Measurements from ENCODE around the gene LILRB5.

Gene LILRB5

GRCh38 chr19:54262470-54262869, 5.4 kb upstream of the LILRB5 start:
- H3K18ac ChIP-seq (ENCODE audit: low read length): no peak overlapping the region
- no peak overlapping the region for H2AK5ac ChIP-seq (ENCODE audit: low read length)
- H3K4me3 ChIP-seq (ENCODE audit: low read length): no peak overlapping the region
- no peak overlapping the region for H2BK15ac ChIP-seq (replicated peaks; ENCODE audit: low read depth)
- no peak overlapping the region for H3K4me2 ChIP-seq (ENCODE audit: low read length)
- no peak overlapping the region for H3K9ac ChIP-seq (ENCODE audit: low read length)
- no peak overlapping the region for H3K27ac ChIP-seq (ENCODE audit: low read depth, low read length)
- H4K5ac ChIP-seq (ENCODE audit: low read length): no peak overlapping the region
- no peak overlapping the region for H3K56ac ChIP-seq (ENCODE audit: low read length)
- H3K27me3 ChIP-seq (ENCODE audit: insufficient read depth, low read length, poor library complexity): no peaks in the 10 kb centered on the region
- H3K23ac ChIP-seq (ENCODE audit: low read length): no peak overlapping the region
- no peak overlapping the region for H2BK5ac ChIP-seq (ENCODE audit: low read length)
- no CpG with 5 or more reads among the region's 2 CpGs for WGBS (ENCODE audit: extremely low coverage, insufficient coverage, low lambda C conversion rate)
- no peak overlapping the region for H4K8ac ChIP-seq (ENCODE audit: low read depth, low read length)
- H3K4ac ChIP-seq (ENCODE audit: low read depth, low read length): no peak overlapping the region
- H3K79me2 ChIP-seq (ENCODE audit: control insufficient read depth, insufficient read depth, low read length): no peaks in the 10 kb centered on the region
- no peak for DNase-seq
- H2BK120ac ChIP-seq (ENCODE audit: low read depth, low read length): no peak overlapping the region
- H3K36me3 ChIP-seq (ENCODE audit: control insufficient read depth, insufficient read depth, low read length): no peaks in the 10 kb centered on the region
- no peaks in the 10 kb centered on the region for H3K4me1 ChIP-seq (ENCODE audit: control insufficient read depth, low read depth, low read length)
- no peaks in the 10 kb centered on the region for H3K79me1 ChIP-seq (ENCODE audit: low read length)

DNA sequence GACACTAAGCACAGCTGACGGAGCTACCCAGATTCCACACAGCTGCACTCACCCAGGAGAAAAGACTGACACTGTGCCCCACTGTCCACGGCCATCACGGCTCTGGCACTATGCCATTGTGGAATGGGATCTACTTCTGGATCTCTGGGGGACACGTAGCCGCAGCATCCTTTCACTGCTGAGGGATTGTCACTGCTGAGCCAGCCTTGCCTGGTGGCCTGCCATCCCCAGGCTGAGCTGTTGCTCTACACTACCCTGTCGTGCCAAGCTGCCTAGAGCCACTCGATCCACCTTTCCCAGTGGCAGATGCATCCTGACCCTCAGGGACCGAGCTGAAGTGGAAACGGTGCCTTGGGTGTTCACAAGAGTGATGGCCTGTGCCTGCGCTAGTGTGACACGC, 5.0 kb upstream of the LILRB5 start:
- H4K5ac ChIP-seq (ENCODE audit: low read length): no peak overlapping the region
- DNase-seq: no peak
- no peak overlapping the region for H3K56ac ChIP-seq (ENCODE audit: low read length)
- H3K4me1 ChIP-seq (ENCODE audit: control insufficient read depth, low read depth, low read length): no peaks in the 10 kb centered on the region
- no peak overlapping the region for H2BK15ac ChIP-seq (replicated peaks; ENCODE audit: low read depth)
- no peak overlapping the region for H3K4me3 ChIP-seq (ENCODE audit: low read length)
- H3K27me3 ChIP-seq (ENCODE audit: insufficient read depth, low read length, poor library complexity): no peaks in the 10 kb centered on the region
- H2BK5ac ChIP-seq (ENCODE audit: low read length): no peak overlapping the region
- no peak overlapping the region for H3K23ac ChIP-seq (ENCODE audit: low read length)
- H3K9ac ChIP-seq (ENCODE audit: low read length): no peak overlapping the region
- H3K79me1 ChIP-seq (ENCODE audit: low read length): no peaks in the 10 kb centered on the region
- H2AK5ac ChIP-seq (ENCODE audit: low read length): no peak overlapping the region
- no peak overlapping the region for H4K8ac ChIP-seq (ENCODE audit: low read depth, low read length)
- no peak overlapping the region for H3K27ac ChIP-seq (ENCODE audit: low read depth, low read length)
- no peak overlapping the region for H3K4me2 ChIP-seq (ENCODE audit: low read length)
- no peaks in the 10 kb centered on the region for H3K36me3 ChIP-seq (ENCODE audit: control insufficient read depth, insufficient read depth, low read length)
- no peaks in the 10 kb centered on the region for H3K79me2 ChIP-seq (ENCODE audit: control insufficient read depth, insufficient read depth, low read length)
- no peak overlapping the region for H3K18ac ChIP-seq (ENCODE audit: low read length)
- H2BK120ac ChIP-seq (ENCODE audit: low read depth, low read length): no peak overlapping the region
- WGBS (ENCODE audit: extremely low coverage, insufficient coverage, low lambda C conversion rate): no CpG with 5 or more reads among the region's 11 CpGs
- H3K4ac ChIP-seq (ENCODE audit: low read depth, low read length): no peak overlapping the region

- Histone ChIP-seq H3K4me1 (ENCODE audit: control insufficient read depth, low read depth, low read length) (no peaks in the 10 kb centered on the region), H3K27me3 (ENCODE audit: insufficient read depth, low read length, poor library complexity) (no peaks in the 10 kb centered on the region), H3K4ac (ENCODE audit: low read depth, low read length) (no peak overlapping the region), H3K18ac (ENCODE audit: low read length) (no peak overlapping the region), H3K79me1 (ENCODE audit: low read length) (no peaks in the 10 kb centered on the region), H3K36me3 (ENCODE audit: control insufficient read depth, insufficient read depth, low read length) (no peaks in the 10 kb centered on the region), H3K23ac (ENCODE audit: low read length) (no peak overlapping the region), H2AK5ac (ENCODE audit: low read length) (no peak overlapping the region), H3K27ac (ENCODE audit: low read depth, low read length) (no peak overlapping the region), H3K4me2 (ENCODE audit: low read length) (no peak overlapping the region), H2BK5ac (ENCODE audit: low read length) (no peak overlapping the region), H4K8ac (ENCODE audit: low read depth, low read length) (no peak overlapping the region), H2BK120ac (ENCODE audit: low read depth, low read length) (no peak overlapping the region), H3K4me3 (ENCODE audit: low read length) (no peak overlapping the region), H3K9ac (ENCODE audit: low read length) (no peak overlapping the region), H4K5ac (ENCODE audit: low read length) (no peak overlapping the region), H3K79me2 (ENCODE audit: control insufficient read depth, insufficient read depth, low read length) (no peaks in the 10 kb centered on the region), H3K56ac (ENCODE audit: low read length) (no peak overlapping the region), H2BK15ac (replicated peaks; ENCODE audit: low read depth) (no peak overlapping the region)
- no CpG with 5 or more reads among the region's 19 CpGs for WGBS (ENCODE audit: extremely low coverage, insufficient coverage, low lambda C conversion rate)
- no peak for DNase-seq
Measured at GRCh38 chr19:54256250-54257115, 590 bp downstream of the LILRB5 start.

DNA sequence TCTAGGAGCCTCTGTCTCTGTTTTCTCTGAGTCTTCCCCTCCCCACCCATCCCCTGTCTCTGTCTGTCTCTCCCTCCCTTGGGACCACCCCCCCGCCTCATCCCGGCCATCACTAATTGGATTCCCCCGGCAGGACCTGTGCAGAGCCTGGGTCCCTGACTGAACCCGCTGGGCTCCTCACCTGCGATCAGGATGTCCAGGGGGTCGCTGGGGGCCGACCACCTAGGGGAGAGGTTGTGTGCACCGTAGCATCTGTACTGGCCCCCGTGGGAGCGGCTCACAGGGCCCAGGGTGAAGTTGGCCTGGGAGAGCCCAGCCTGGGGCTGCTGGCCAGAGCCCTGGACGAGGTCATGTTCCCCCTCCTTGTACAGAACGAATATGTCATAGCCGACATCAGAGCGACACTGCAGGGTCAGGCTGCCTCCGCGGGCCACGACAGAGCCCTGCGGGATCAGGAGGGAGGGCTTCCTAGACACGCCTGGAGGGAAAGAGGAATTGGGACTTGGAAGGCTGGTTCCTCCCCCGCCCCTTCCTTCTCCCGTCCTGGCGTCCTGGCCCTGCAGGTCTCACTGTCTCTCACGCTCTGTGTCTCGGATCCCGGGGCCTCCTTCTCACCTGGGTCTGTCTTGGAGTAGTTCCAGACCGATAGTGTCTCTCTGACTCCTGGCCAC, 1.8 kb downstream of the LILRB5 start:
- Histone ChIP-seq H3K79me1 (ENCODE audit: low read length) (no peaks in the 10 kb centered on the region), H3K56ac (ENCODE audit: low read length) (no peak overlapping the region), H4K5ac (ENCODE audit: low read length) (no peak overlapping the region), H3K9ac (ENCODE audit: low read length) (no peak overlapping the region), H3K27me3 (ENCODE audit: insufficient read depth, low read length, poor library complexity) (no peaks in the 10 kb centered on the region), H3K4me2 (ENCODE audit: low read length) (no peak overlapping the region), H2AK5ac (ENCODE audit: low read length) (no peak overlapping the region), H2BK5ac (ENCODE audit: low read length) (no peak overlapping the region), H3K23ac (ENCODE audit: low read length) (no peak overlapping the region), H3K4ac (ENCODE audit: low read depth, low read length) (no peak overlapping the region), H3K36me3 (ENCODE audit: control insufficient read depth, insufficient read depth, low read length) (no peaks in the 10 kb centered on the region), H2BK120ac (ENCODE audit: low read depth, low read length) (no peak overlapping the region), H4K8ac (ENCODE audit: low read depth, low read length) (no peak overlapping the region), H3K4me1 (ENCODE audit: control insufficient read depth, low read depth, low read length) (no peaks in the 10 kb centered on the region), H2BK15ac (replicated peaks; ENCODE audit: low read depth) (no peak overlapping the region), H3K18ac (ENCODE audit: low read length) (no peak overlapping the region), H3K27ac (ENCODE audit: low read depth, low read length) (no peak overlapping the region), H3K79me2 (ENCODE audit: control insufficient read depth, insufficient read depth, low read length) (no peaks in the 10 kb centered on the region), H3K4me3 (ENCODE audit: low read length) (no peak overlapping the region)
- peak; percentile 17 for DNase-seq
- WGBS (ENCODE audit: extremely low coverage, insufficient coverage, low lambda C conversion rate): no CpG with 5 or more reads among the region's 26 CpGs

DNA sequence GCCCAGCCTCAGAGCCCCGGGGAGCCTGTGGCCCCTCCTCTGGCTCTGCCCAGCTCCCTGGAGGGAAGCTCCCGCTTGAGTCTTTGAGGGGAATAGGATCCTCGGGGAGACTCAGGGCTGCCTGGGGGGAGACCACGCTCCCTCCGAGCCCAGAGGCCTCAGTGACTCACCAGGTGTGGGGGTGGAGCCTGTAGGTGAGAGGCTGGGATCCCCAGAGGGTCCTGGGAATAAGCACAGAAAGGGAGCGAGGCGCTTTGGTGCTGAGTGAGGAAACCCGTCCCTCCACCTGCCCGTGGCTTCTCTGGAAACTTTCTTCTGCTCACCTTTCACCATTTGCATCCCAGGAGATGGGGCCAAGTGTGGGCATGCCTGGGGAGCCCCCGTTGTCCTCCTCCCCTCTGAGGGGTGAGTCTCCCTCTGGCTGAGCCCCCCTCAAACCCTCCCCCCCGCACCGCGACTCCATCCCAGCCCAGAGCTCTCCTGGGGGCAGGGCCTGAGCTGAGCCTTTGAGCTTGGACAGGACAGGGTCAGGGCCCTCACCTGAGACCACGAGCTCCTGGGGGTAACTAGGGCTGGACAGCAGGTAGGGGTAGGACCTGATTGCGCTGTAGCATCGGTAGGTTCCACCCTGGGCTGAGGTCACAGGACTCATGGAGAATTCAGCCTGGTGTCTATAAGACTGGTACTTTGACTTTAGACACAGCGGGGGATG, 2.7 kb downstream of the LILRB5 start:
- no peak overlapping the region for H3K18ac ChIP-seq (ENCODE audit: low read length)
- no peaks in the 10 kb centered on the region for H3K27me3 ChIP-seq (ENCODE audit: insufficient read depth, low read length, poor library complexity)
- no CpG with 5 or more reads among the region's 17 CpGs for WGBS (ENCODE audit: extremely low coverage, insufficient coverage, low lambda C conversion rate)
- H3K4me1 ChIP-seq (ENCODE audit: control insufficient read depth, low read depth, low read length): no peaks in the 10 kb centered on the region
- no peak overlapping the region for H2AK5ac ChIP-seq (ENCODE audit: low read length)
- no peaks in the 10 kb centered on the region for H3K36me3 ChIP-seq (ENCODE audit: control insufficient read depth, insufficient read depth, low read length)
- no peak overlapping the region for H4K8ac ChIP-seq (ENCODE audit: low read depth, low read length)
- no peak overlapping the region for H3K27ac ChIP-seq (ENCODE audit: low read depth, low read length)
- no peak overlapping the region for H2BK5ac ChIP-seq (ENCODE audit: low read length)
- H4K5ac ChIP-seq (ENCODE audit: low read length): no peak overlapping the region
- H3K56ac ChIP-seq (ENCODE audit: low read length): no peak overlapping the region
- H3K9ac ChIP-seq (ENCODE audit: low read length): no peak overlapping the region
- no peak overlapping the region for H2BK15ac ChIP-seq (replicated peaks; ENCODE audit: low read depth)
- no peak overlapping the region for H3K23ac ChIP-seq (ENCODE audit: low read length)
- H3K4me2 ChIP-seq (ENCODE audit: low read length): no peak overlapping the region
- H2BK120ac ChIP-seq (ENCODE audit: low read depth, low read length): no peak overlapping the region
- no peak overlapping the region for H3K4me3 ChIP-seq (ENCODE audit: low read length)
- H3K79me1 ChIP-seq (ENCODE audit: low read length): no peaks in the 10 kb centered on the region
- H3K79me2 ChIP-seq (ENCODE audit: control insufficient read depth, insufficient read depth, low read length): no peaks in the 10 kb centered on the region
- no peak for DNase-seq
- H3K4ac ChIP-seq (ENCODE audit: low read depth, low read length): no peak overlapping the region
